ENCODE results near the gene GABARAP. TPM values are rescaled to one million over a fixed set of nuclear protein-coding genes. Genes with fewer than 3 reads are reported as not detected.

Gene GABARAP
- total RNA-seq, 1 donor, result 396 TPM

- Histone ChIP-seq H3K4me3 (ENCODE audit: low read length) (no peak overlapping the region), H3K9me3 (ENCODE audit: low read depth, low read length) (no peaks in the 10 kb centered on the region), H3K4me1 (ENCODE audit: insufficient read depth, low read length) (peaks cover 38% of the 10 kb centered on the region), H3K27me3 (ENCODE audit: insufficient read depth, low read length) (peaks cover 28% of the 10 kb centered on the region)
Measured at GRCh38 chr17:7263801-7264078, 21.5 kb upstream of the GABARAP start.

GRCh38 chr17:7262935-7263800 lies 20.9 kb upstream of the GABARAP start:
- Histone ChIP-seq H3K9me3 (ENCODE audit: low read depth, low read length) (no peaks in the 10 kb centered on the region), H3K4me1 (ENCODE audit: insufficient read depth, low read length) (peaks cover 38% of the 10 kb centered on the region), H3K4me3 (ENCODE audit: low read length) (peak overlapping the region; percentile 15), H3K27me3 (ENCODE audit: insufficient read depth, low read length) (peaks cover 28% of the 10 kb centered on the region)

- H3K27me3 ChIP-seq (ENCODE audit: insufficient read depth, low read length), result peaks cover 28% of the 10 kb centered on the region
- H3K4me1 ChIP-seq (ENCODE audit: insufficient read depth, low read length), result peaks cover 38% of the 10 kb centered on the region
- peak within 1 kb of the TSS; percentile 30 for H3K4me3 ChIP-seq (ENCODE audit: low read length)
- no peaks in the 10 kb centered on the region for H3K9me3 ChIP-seq (ENCODE audit: low read depth, low read length)
Measured at GRCh38 chr17:7262192-7262934, 20.1 kb upstream of the GABARAP start, which contains the start of gene CLDN7. TSS of gene CLDN7 (minus strand) at chr17:7262478. CDS start at chr17:7262043, 435 bp downstream.

- peaks cover 38% of the 10 kb centered on the region for H3K4me1 ChIP-seq (ENCODE audit: insufficient read depth, low read length)
- H3K9me3 ChIP-seq (ENCODE audit: low read depth, low read length), result no peaks in the 10 kb centered on the region
- H3K4me3 ChIP-seq (ENCODE audit: low read length), result peak overlapping the region; percentile 30
- peaks cover 28% of the 10 kb centered on the region for H3K27me3 ChIP-seq (ENCODE audit: insufficient read depth, low read length)
Measured at GRCh38 chr17:7261379-7262191, 19.3 kb upstream of the GABARAP start.

GRCh38 chr17:7260651-7261378 lies 18.6 kb upstream of the GABARAP start:
- no peaks in the 10 kb centered on the region for H3K9me3 ChIP-seq (ENCODE audit: low read depth, low read length)
- H3K4me1 ChIP-seq (ENCODE audit: insufficient read depth, low read length), result peaks cover 38% of the 10 kb centered on the region
- peak overlapping the region; percentile 30 for H3K4me3 ChIP-seq (ENCODE audit: low read length)
- peaks cover 28% of the 10 kb centered on the region for H3K27me3 ChIP-seq (ENCODE audit: insufficient read depth, low read length)

- H3K27me3 ChIP-seq (ENCODE audit: insufficient read depth, low read length), result peaks cover 28% of the 10 kb centered on the region
- no peaks in the 10 kb centered on the region for H3K9me3 ChIP-seq (ENCODE audit: low read depth, low read length)
- no peak overlapping the region for H3K4me3 ChIP-seq (ENCODE audit: low read length)
- peaks cover 38% of the 10 kb centered on the region for H3K4me1 ChIP-seq (ENCODE audit: insufficient read depth, low read length)
Measured at GRCh38 chr17:7260151-7260550, 17.9 kb upstream of the GABARAP start.

- peaks cover 27% of the 10 kb centered on the region for H3K27me3 ChIP-seq (ENCODE audit: insufficient read depth, low read length)
- H3K9me3 ChIP-seq (ENCODE audit: low read depth, low read length), result no peaks in the 10 kb centered on the region
- H3K4me1 ChIP-seq (ENCODE audit: insufficient read depth, low read length), result peaks cover 38% of the 10 kb centered on the region
- no peak overlapping the region for H3K4me3 ChIP-seq (ENCODE audit: low read length)
Measured at GRCh38 chr17:7259555-7259889, 17.3 kb upstream of the GABARAP start.

- Histone ChIP-seq H3K9me3 (ENCODE audit: low read depth, low read length) (no peaks in the 10 kb centered on the region), H3K4me3 (ENCODE audit: low read length) (no peak overlapping the region), H3K27me3 (ENCODE audit: insufficient read depth, low read length) (peaks cover 24% of the 10 kb centered on the region), H3K4me1 (ENCODE audit: insufficient read depth, low read length) (peaks cover 38% of the 10 kb centered on the region)
Measured at GRCh38 chr17:7258731-7259554, 16.7 kb upstream of the GABARAP start.

- Histone ChIP-seq H3K27me3 (ENCODE audit: insufficient read depth, low read length) (peaks cover 9% of the 10 kb centered on the region), H3K9me3 (ENCODE audit: low read depth, low read length) (no peaks in the 10 kb centered on the region)
Measured at GRCh38 chr17:7256766-7257456, 14.7 kb upstream of the GABARAP start.

GRCh38 chr17:7254511-7254910 lies 12.3 kb upstream of the GABARAP start:
- Histone ChIP-seq H3K27me3 (ENCODE audit: insufficient read depth, low read length) (no peaks in the 10 kb centered on the region), H3K4me3 (ENCODE audit: low read length) (no peak overlapping the region), H3K4me1 (ENCODE audit: insufficient read depth, low read length) (peaks cover 33% of the 10 kb centered on the region), H3K9me3 (ENCODE audit: low read depth, low read length) (no peaks in the 10 kb centered on the region)

More at GRCh38 chr17:7256766-7257456, 14.7 kb upstream of the GABARAP start:
- Histone ChIP-seq H3K4me1 (ENCODE audit: insufficient read depth, low read length) (peaks cover 31% of the 10 kb centered on the region), H3K4me3 (ENCODE audit: low read length) (no peak overlapping the region)

- H3K9me3 ChIP-seq (ENCODE audit: low read depth, low read length), result no peaks in the 10 kb centered on the region
- no peaks in the 10 kb centered on the region for H3K27me3 ChIP-seq (ENCODE audit: insufficient read depth, low read length)
- no peak overlapping the region for H3K4me3 ChIP-seq (ENCODE audit: low read length)
- H3K4me1 ChIP-seq (ENCODE audit: insufficient read depth, low read length), result peaks cover 39% of the 10 kb centered on the region
Measured at GRCh38 chr17:7253082-7253481, 10.8 kb upstream of the GABARAP start.

GRCh38 chr17:7252176-7253043 lies 10.2 kb upstream of the GABARAP start, which contains the start of gene ELP5:
TSS of gene ELP5 (plus strand) at chr17:7252215. CDS start at chr17:7252551, 336 bp downstream.
- no peaks in the 10 kb centered on the region for H3K27me3 ChIP-seq (ENCODE audit: insufficient read depth, low read length)
- peaks cover 39% of the 10 kb centered on the region for H3K4me1 ChIP-seq (ENCODE audit: insufficient read depth, low read length)
- no peaks in the 10 kb centered on the region for H3K9me3 ChIP-seq (ENCODE audit: low read depth, low read length)
- peak within 1 kb of the TSS; percentile 55 for H3K4me3 ChIP-seq (ENCODE audit: low read length)
